ENCODE results near the gene RHOT2. TPM values are rescaled to one million over a fixed set of nuclear protein-coding genes. Genes with fewer than 3 reads are reported as not detected.
A peak's percentile ranks its signal among the peaks of the same experiment; 100 is the strongest.

RHOT2 gene
- total and polyA plus RNA-seq, 2 of the 8 experiments (the other 6 are each of a cell fraction or from before 2014, with no cell fraction given) = 149 to 194 TPM

GRCh38 chr16:667780-668518 is at the start of gene RHOT2 (continued):
- TF ChIP-seq CHD7 (IDR thresholded peaks at IDR 0.05; ENCODE audit: insufficient replicate concordance, low read length) (no peak), CBX5 (IDR thresholded peaks at IDR 0.05; ENCODE audit: low read depth, low read length) (no peak), CHD2 (IDR thresholded peaks at IDR 0.05; ENCODE audit: low read length) (no peak), HDAC6 (IDR thresholded peaks at IDR 0.05; ENCODE audit: low read depth, low read length) (no peak), CBX8 (IDR thresholded peaks at IDR 0.05; ENCODE audit: borderline replicate concordance, low read depth, low read length) (no peak), SIRT6 (IDR thresholded peaks at IDR 0.05; ENCODE audit: low read length) (no peak), CTBP2 (IDR thresholded peaks at IDR 0.05; ENCODE audit: borderline replicate concordance, insufficient read depth, insufficient read length, low read length) (no peak), FOSL1 (IDR thresholded peaks at IDR 0.05; ENCODE audit: insufficient read depth, low read depth, low read length) (peak; percentile 39; the same call in 1 of the 2 replicates), GABPA (IDR thresholded peaks at IDR 0.05; ENCODE audit: borderline replicate concordance, insufficient read depth, low read length) (peak; percentile 98), JUN (IDR thresholded peaks at IDR 0.05; ENCODE audit: low read depth, low read length) (no peak)

Measured in H1 (cell line).